OCI-LY1 (cell line): ENCODE results near the gene PIP4K2C.

Source experiments
- CTCF ChIP-seq: fragments of 200-600 bp; sonication (generic), shearing (Covaris generic); IDR thresholded peaks from 2 replicates; pipeline ENCODE4 v1.5.1; 2017; ENCODE audit warnings: mild to moderate bottlenecking, antibody characterized with exemption, low read length, moderate library complexity, mixed read lengths
- EZH2 ChIP-seq: fragments of 200-600 bp; sonication (generic), shearing (Covaris generic); IDR thresholded peaks from 2 replicates; pipeline ENCODE4 v1.8.0; 2017; ENCODE audit warnings: borderline replicate concordance, mixed run types, mild to moderate bottlenecking, antibody characterized with exemption, low read length, moderate library complexity, mixed read lengths

GRCh38 chr12:57600395-57600794 is 9.4 kb downstream of the PIP4K2C start:
- TF ChIP-seq CTCF (no peak), EZH2 (no peak)
